Measurements from ENCODE around the gene ISM2.

- TF ChIP-seq CTCF (IDR thresholded peaks at IDR 0.05) (no peak), POLR2AphosphoS5 (IDR thresholded peaks at IDR 0.05) (no peak), POLR2A (IDR thresholded peaks at IDR 0.05; ENCODE audit: low read depth) (no peak), EP300 (IDR thresholded peaks at IDR 0.05) (no peak)
Observed at GRCh38 chr14:77543240-77543551, 44.6 kb upstream of the ISM2 start.

All from esophagus muscularis mucosa (tissue), 4 donors.